Measurements from ENCODE around the gene XPA. TPM values are rescaled to one million over a fixed set of nuclear protein-coding genes. Genes with fewer than 3 reads are reported as not detected.
A peak's percentile ranks its signal among the peaks of the same experiment; 100 is the strongest.

Gene XPA
- total and polyA plus RNA-seq, 10 of the 15 experiments (the other 5 are each of a cell fraction or from before 2014, with no cell fraction given), result 6.2 to 19.9 (median 12.3) TPM

GRCh38 chr9:97632985-97633858 lies 63.9 kb downstream of the XPA start, which contains the start of the genes NCBP1 and TSTD2 (continued):
- TF ChIP-seq ZNF687 (IDR thresholded peaks at IDR 0.05) (peak; percentile 24; the same call in 1 of the 2 replicates), SMARCA5 (IDR thresholded peaks at IDR 0.05) (peak; percentile 16; the same call in 1 of the 2 replicates), HDAC2 (IDR thresholded peaks at IDR 0.05) (0 out of 2 replicates have a peak, but pooled peaks have one; percentile 56), NFYB (IDR thresholded peaks at IDR 0.05; ENCODE audit: insufficient read depth, low read depth, low read length) (peak; percentile 85), RAD51 (IDR thresholded peaks at IDR 0.05) (peak; percentile 58), YY1 (IDR thresholded peaks at IDR 0.05; ENCODE audit: low read depth, low read length) (peak; percentile 60; the same call in 1 of the 2 replicates), SIN3A (IDR thresholded peaks at IDR 0.05; ENCODE audit: low read depth, low read length) (peak; percentile 56; the same call in 1 of the 2 replicates), NRF1 (conservative IDR thresholded peaks at IDR 0.05; ENCODE audit: low read depth, low read length) (peak; percentile 57), MXI1 (IDR thresholded peaks at IDR 0.05; ENCODE audit: low read depth, low read length) (peak; percentile 90), KAT2A (conservative IDR thresholded peaks at IDR 0.05; ENCODE audit: control insufficient read depth, low read depth, low read length) (no peak), CHD4 (IDR thresholded peaks at IDR 0.05) (no peak), SIX5 (IDR thresholded peaks at IDR 0.05; ENCODE audit: low read depth, low read length, severe bottlenecking) (peak; percentile 58), RAD21 (IDR thresholded peaks at IDR 0.05; ENCODE audit: insufficient read depth, low read depth, low read length) (no peak), SREBF2 (IDR thresholded peaks at IDR 0.05; ENCODE audit: low read length) (no peak; the same call in 1 of the 2 replicates), IKZF1 (conservative IDR thresholded peaks at IDR 0.05) (peak; percentile 96), SMAD5 (IDR thresholded peaks at IDR 0.05; ENCODE audit: low read depth) (peak; percentile 71; the same call in 1 of the 2 replicates), ZNF384 (IDR thresholded peaks at IDR 0.05; ENCODE audit: borderline replicate concordance, low read depth, low read length) (0 out of 2 replicates have a peak, but pooled peaks have one; percentile 29), IKZF2 (IDR thresholded peaks at IDR 0.05) (peak; percentile 90 to 91), SRF (IDR thresholded peaks at IDR 0.05; ENCODE audit: low read depth in 2 of 2, low read length in 2 of 2) (0 out of 4 replicates have a peak, but pooled peaks of 1 of the 2 experiments have one; percentile 31), EGR1 (IDR thresholded peaks at IDR 0.05; ENCODE audit: borderline replicate concordance in 1 of 2, low read depth in 2 of 2, low read length in 2 of 2) (peak in 1 of 2 experiments; percentile 84; a peak in 2 of 3 replicates), TAF1 (IDR thresholded peaks at IDR 0.05; ENCODE audit: borderline replicate concordance, low read depth, low read length) (peak; percentile 85), PAX5 (IDR thresholded peaks at IDR 0.05; ENCODE audit: borderline replicate concordance, low read depth, low read length) (peak; percentile 21; the same call in 1 of the 2 replicates), MTA2 (IDR thresholded peaks at IDR 0.05; ENCODE audit: low read depth) (peak; percentile 76), PBX3 (IDR thresholded peaks at IDR 0.05; ENCODE audit: insufficient replicate concordance, low read depth, low read length) (no peak), FOS (IDR thresholded peaks at IDR 0.05; ENCODE audit: borderline replicate concordance, extremely low read depth, insufficient read length) (no peak), FOXM1 (IDR thresholded peaks at IDR 0.05; ENCODE audit: low read depth, low read length) (no peak)

Measured in GM12878 (cell line).